SK-N-SH (cell line): Measurements from ENCODE around the gene SOX10. TPM values are rescaled to one million over a fixed set of nuclear protein-coding genes. Genes with fewer than 3 reads are reported as not detected.

ENCODE experiments used
- CTCF ChIA-PET: fragments of 300-600, 350-600 bp; formaldehyde crosslinking; extraction: SDS; loops from one replicate; lab custom pipeline; 2021; lab: Yijun Ruan, JAX
- POLR2A ChIA-PET: fragments of 350-600 bp; sonication (Branson Sonifier 250); formaldehyde crosslinking; extraction: SDS; loops from one replicate; lab custom pipeline; 2020; ENCODE audit warnings: antibody characterized with exemption, inconsistent platforms; lab: Yijun Ruan, JAX
- DNase-seq: peaks from one replicate; pipeline ENCODE4 v3.0.0; 2012
- H2AFZ ChIP-seq: fragments of 200-600 bp; sonication (generic); 2 replicates; pipeline ENCODE4 v1.8.1; 2016; ENCODE audit warnings: antibody characterized with exemption, mild to moderate bottlenecking, low read depth
- H3F3A ChIP-seq: fragments of 200-600 bp; sonication (generic); replicated peaks from 2 replicates; pipeline ENCODE3; 2016; ENCODE audit warnings: antibody characterized with exemption, mild to moderate bottlenecking; ENCODE audit not compliant: insufficient read depth
- H3K27ac ChIP-seq, 2 experiments: fragments of 200-500 bp in 1 of 2; fragments of 200-600 bp in 1 of 2; sonication (Bioruptor generic) in 1 of 2; sonication (generic), shearing (Covaris generic) in 1 of 2; 2 replicates each; pipeline versions ENCODE4 v1.5.1 to v1.6.1; 2014 to 2016; ENCODE audit warnings: low read depth in 2 of 2, inconsistent platforms in 1 of 2, low read length in 1 of 2, mild to moderate bottlenecking in 1 of 2, mixed read lengths in 1 of 2
- H3K27me3 ChIP-seq: fragments of 200-600 bp; sonication (generic), shearing (Covaris generic); 2 replicates; pipeline ENCODE4 v1.6.1; 2016; ENCODE audit warnings: mixed run types; ENCODE audit not compliant: insufficient read depth
- H3K36me3 ChIP-seq, 2 experiments: fragments of 200-500 bp in 1 of 2; fragments of 200-600 bp in 1 of 2; sonication (Bioruptor generic) in 1 of 2; sonication (generic) in 1 of 2; replicated peaks in 1 of 2; 2 replicates each; pipeline versions ENCODE3 to v1.5.1; 2014 to 2016; ENCODE audit warnings: low read length in 1 of 2, mild to moderate bottlenecking in 1 of 2; ENCODE audit not compliant: insufficient read depth in 2 of 2, control insufficient read depth in 1 of 2
- H3K4me1 ChIP-seq, 2 experiments: fragments of 200-500 bp in 1 of 2; fragments of 200-600 bp in 1 of 2; sonication (Bioruptor generic) in 1 of 2; sonication (generic), shearing (Covaris generic) in 1 of 2; 2 replicates each; pipeline versions ENCODE4 v1.5.1 to v1.6.1; 2014 to 2016; ENCODE audit warnings: low read depth in 1 of 2, low read length in 1 of 2, mixed run types in 1 of 2; ENCODE audit not compliant: insufficient read depth in 2 of 2, control insufficient read depth in 1 of 2
- H3K4me2 ChIP-seq: fragments of 200-600 bp; sonication (generic), shearing (Covaris generic); 2 replicates; pipeline ENCODE4 v1.6.1; 2017; ENCODE audit warnings: mixed run types
- H3K4me3 ChIP-seq, 2 experiments: fragments of 200-500 bp in 1 of 2; fragments of 200-600 bp in 1 of 2; sonication (Bioruptor generic) in 1 of 2; sonication (generic), shearing (Covaris generic) in 1 of 2; 2 replicates each; pipeline versions ENCODE4 v1.5.1 to v1.8.1; 2014 to 2016; ENCODE audit warnings: low read depth in 2 of 2, inconsistent platforms in 1 of 2, low read length in 1 of 2, mild to moderate bottlenecking in 1 of 2, mixed read lengths in 1 of 2, moderate library complexity in 1 of 2
- H3K79me2 ChIP-seq: fragments of 200-600 bp; sonication (generic); 2 replicates; pipeline ENCODE4 v1.8.1; 2017; ENCODE audit warnings: mild to moderate bottlenecking; ENCODE audit not compliant: insufficient read depth
- H3K9ac ChIP-seq: fragments of 200-600 bp; sonication (generic); 2 replicates; pipeline ENCODE4 v1.6.1; 2017; ENCODE audit warnings: mixed run types
- H3K9me2 ChIP-seq: fragments of 200-600 bp; sonication (generic); 2 replicates; pipeline ENCODE4 v1.6.1; 2017; ENCODE audit warnings: mixed run types
- H3K9me3 ChIP-seq: fragments of 200-600 bp; sonication (generic); 2 replicates; pipeline ENCODE4 v1.6.1; 2017; ENCODE audit warnings: mixed run types, mild to moderate bottlenecking, moderate library complexity
- H4K20me1 ChIP-seq: fragments of 200-600 bp; sonication (generic); 2 replicates; pipeline ENCODE4 v1.6.1; 2017; ENCODE audit warnings: mild to moderate bottlenecking, mixed run types; ENCODE audit not compliant: insufficient read depth
- CHD2 ChIP-seq: fragments of 150-350 bp; IDR thresholded peaks from 2 replicates; pipeline ENCODE4 v1.6.1; 2018; ENCODE audit warnings: low read length; ENCODE audit not compliant: partially characterized antibody
- ELF1 ChIP-seq: IDR thresholded peaks from 2 replicates; pipeline ENCODE4 v1.4.0; 2012
- EP300 ChIP-seq, 2 experiments: IDR thresholded peaks; 2 replicates each; pipeline versions ENCODE4 v1.4.0 to v1.6.1; 2012; ENCODE audit warnings: borderline replicate concordance in 1 of 2, low read depth in 1 of 2, low read length in 1 of 2
- FOXJ3 ChIP-seq: sonication (generic); formaldehyde crosslinking; IDR thresholded peaks from 2 replicates; pipeline ENCODE4 v1.5.1; 2020; ENCODE audit warnings: mild to moderate bottlenecking, missing genetic modification reagents
- GATA2 ChIP-seq: sonication (generic); formaldehyde crosslinking; IDR thresholded peaks from 2 replicates; pipeline ENCODE4 v1.5.0; 2020; ENCODE audit warnings: mild to moderate bottlenecking, missing genetic modification reagents
- JUND ChIP-seq: IDR thresholded peaks from 2 replicates; pipeline ENCODE4 v1.4.0; 2012
- MAX ChIP-seq: IDR thresholded peaks from 2 replicates; pipeline ENCODE4 v1.4.0; 2012; ENCODE audit warnings: low read depth
- NFIC ChIP-seq: IDR thresholded peaks from 2 replicates; pipeline ENCODE4 v1.4.0; 2012; ENCODE audit warnings: borderline replicate concordance
- NRF1 ChIP-seq: IDR thresholded peaks from 2 replicates; pipeline ENCODE4 v1.6.1; 2012; ENCODE audit warnings: low read depth, mild to moderate bottlenecking, low read length
- POLR2AphosphoS5 ChIP-seq: IDR thresholded peaks from 2 replicates; pipeline ENCODE4 v1.6.1; 2012; ENCODE audit warnings: low read depth, low read length
- RAD21 ChIP-seq: IDR thresholded peaks from 2 replicates; pipeline ENCODE4 v1.6.1; 2012; ENCODE audit warnings: mild to moderate bottlenecking, low read length
- RCOR1 ChIP-seq: fragments of 150-350 bp; IDR thresholded peaks from 2 replicates; pipeline ENCODE4 v1.6.1; 2017; ENCODE audit warnings: antibody characterized with exemption, low read length
- RFX5 ChIP-seq: IDR thresholded peaks from 2 replicates; pipeline ENCODE4 v1.6.1; 2012; ENCODE audit warnings: mild to moderate bottlenecking, improper control_type of control experiment, low read length
- TAF1 ChIP-seq: IDR thresholded peaks from 2 replicates; pipeline ENCODE4 v1.6.1; 2012; ENCODE audit warnings: low read depth, mild to moderate bottlenecking, low read length, moderate library complexity, borderline replicate concordance
- TCF12 ChIP-seq: IDR thresholded peaks from 2 replicates; pipeline ENCODE4 v1.4.0; 2012
- TEAD4 ChIP-seq: IDR thresholded peaks from 2 replicates; pipeline ENCODE4 v1.4.0; 2012; ENCODE audit warnings: mild to moderate bottlenecking, borderline replicate concordance; ENCODE audit not compliant: insufficient read depth
- YY1 ChIP-seq: IDR thresholded peaks from 2 replicates; pipeline ENCODE4 v1.4.0; 2012; ENCODE audit warnings: low read depth, mild to moderate bottlenecking
- WGBS: methylation state at CpG from one replicate; pipeline ENCODE4 v1.1.6; 2017; ENCODE audit warnings: low lambda C conversion rate; 5-methylcytosine and 5-hydroxymethylcytosine counted together
- polyA plus RNA-seq, 3 experiments: library from polyadenylated mRNA; depleted of rRNA; stranded (reverse); fragments of >200 nt; gene quantifications; 2 replicates each; pipeline ENCODE4 v1.2.3, GENCODE V29; 2012

SOX10 gene
- polyA plus RNA-seq, 1 of the 3 experiments (the other 2 are of a cell fraction) = not detected

- no peak overlapping the region for H2AFZ ChIP-seq
- H3K9ac ChIP-seq = no peak overlapping the region
- no peak for DNase-seq
- no peaks in the 10 kb centered on the region for H3K79me2 ChIP-seq
- no peak overlapping the region for H3K27ac ChIP-seq
- no peak for TF ChIP-seq RCOR1
- TF ChIP-seq TCF12 = no peak
- no peak for TF ChIP-seq NRF1
- TF ChIP-seq RAD21 = no peak
- no peak for TF ChIP-seq FOXJ3 (CRISPR knock-in tag)
- TF ChIP-seq JUND = no peak
- no peak for TF ChIP-seq TEAD4
- TF ChIP-seq MAX = no peak
- TF ChIP-seq NFIC = no peak
- TF ChIP-seq CHD2 = no peak
- no peak for TF ChIP-seq YY1
- no peak for TF ChIP-seq RFX5
- TF ChIP-seq TAF1 = no peak
- TF ChIP-seq EP300 (IDR thresholded peaks at IDR 0.05; ENCODE audit: borderline replicate concordance in 1 of 2, low read depth in 1 of 2, low read length in 1 of 2) = no peak
- TF ChIP-seq, all 33 proteins: peak for 0
- POLR2A ChIA-PET = no interaction called here
- no peaks in the 10 kb centered on the region for H3K36me3 ChIP-seq
- no peaks in the 10 kb centered on the region for H3K4me1 ChIP-seq
- H3K9me3 ChIP-seq = no peaks in the 10 kb centered on the region
- H3K27me3 ChIP-seq = no peaks in the 10 kb centered on the region
- no peaks in the 10 kb centered on the region for H3F3A ChIP-seq
- no peaks in the 10 kb centered on the region for H3K9me2 ChIP-seq
- H4K20me1 ChIP-seq = no peaks in the 10 kb centered on the region
- CTCF ChIA-PET = interaction anchor here (1.1 kb wide), 1 partner anchor 10 kb away, joined by 3 read pairs; no protein-coding TSS in a partner anchor
- no peak overlapping the region for H3K4me2 ChIP-seq
- 94% methylated on average over 5 of the region's 9 CpGs for WGBS
- no peak overlapping the region for H3K4me3 ChIP-seq
Observed at GRCh38 chr22:37985050-37985585, 763 bp upstream of the SOX10 start.

GRCh38 chr22:37982938-37983859 lies 1.2 kb downstream of the SOX10 start:
- Histone ChIP-seq H3K9ac (no peak overlapping the region), H3K4me1 (no peaks in the 10 kb centered on the region), H3K4me3 (no peak overlapping the region), H3K79me2 (no peaks in the 10 kb centered on the region), H4K20me1 (no peaks in the 10 kb centered on the region), H3K27ac (no peak overlapping the region), H3K4me2 (no peak overlapping the region), H3K36me3 (no peaks in the 10 kb centered on the region), H3K27me3 (no peaks in the 10 kb centered on the region), H3K9me3 (no peaks in the 10 kb centered on the region), H3K9me2 (no peaks in the 10 kb centered on the region), H3F3A (no peaks in the 10 kb centered on the region), H2AFZ (no peak overlapping the region)
- DNase-seq = no peak
- TF ChIP-seq ELF1 (no peak), GATA2 (CRISPR knock-in tag) (no peak), POLR2AphosphoS5 (no peak)
- ChIA-PET POLR2A (no interaction called here), CTCF (no interaction called here)
- 95% methylated on average over 8 of the region's 84 CpGs for WGBS
